ENCODE measurements around the gene PSME3IP1.

DNA sequence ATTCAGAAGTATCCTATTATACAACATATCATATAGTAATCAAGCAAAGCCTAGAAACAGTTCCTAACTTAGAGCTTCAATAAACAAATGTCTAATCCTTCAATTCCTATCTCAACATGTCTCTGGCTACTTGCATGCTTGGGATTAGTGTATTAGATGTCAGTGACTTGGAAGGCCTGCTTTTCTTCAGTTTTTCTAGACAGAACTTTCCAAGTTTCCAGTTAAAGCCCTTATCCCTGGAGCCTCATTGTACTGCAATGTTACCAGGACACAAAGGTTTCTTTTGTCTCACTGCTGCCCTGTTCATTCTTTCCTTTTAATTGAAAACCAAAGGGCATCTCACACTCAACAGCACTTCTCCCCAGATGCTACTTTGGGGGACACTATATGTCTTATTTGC, 16.5 kb downstream of the PSME3IP1 start:
- TF ChIP-seq, protein P1, sequence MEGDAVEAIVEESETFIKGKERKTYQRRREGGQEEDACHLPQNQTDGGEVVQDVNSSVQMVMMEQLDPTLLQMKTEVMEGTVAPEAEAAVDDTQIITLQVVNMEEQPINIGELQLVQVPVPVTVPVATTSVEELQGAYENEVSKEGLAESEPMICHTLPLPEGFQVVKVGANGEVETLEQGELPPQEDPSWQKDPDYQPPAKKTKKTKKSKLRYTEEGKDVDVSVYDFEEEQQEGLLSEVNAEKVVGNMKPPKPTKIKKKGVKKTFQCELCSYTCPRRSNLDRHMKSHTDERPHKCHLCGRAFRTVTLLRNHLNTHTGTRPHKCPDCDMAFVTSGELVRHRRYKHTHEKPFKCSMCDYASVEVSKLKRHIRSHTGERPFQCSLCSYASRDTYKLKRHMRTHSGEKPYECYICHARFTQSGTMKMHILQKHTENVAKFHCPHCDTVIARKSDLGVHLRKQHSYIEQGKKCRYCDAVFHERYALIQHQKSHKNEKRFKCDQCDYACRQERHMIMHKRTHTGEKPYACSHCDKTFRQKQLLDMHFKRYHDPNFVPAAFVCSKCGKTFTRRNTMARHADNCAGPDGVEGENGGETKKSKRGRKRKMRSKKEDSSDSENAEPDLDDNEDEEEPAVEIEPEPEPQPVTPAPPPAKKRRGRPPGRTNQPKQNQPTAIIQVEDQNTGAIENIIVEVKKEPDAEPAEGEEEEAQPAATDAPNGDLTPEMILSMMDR (IDR thresholded peaks at IDR 0.05): no peak
- TF ChIP-seq POLR2A (IDR thresholded peaks at IDR 0.05): no peak
